K562 (cell line): ENCODE results near the gene RBM34. TPM values are rescaled to one million over a fixed set of nuclear protein-coding genes. Genes with fewer than 3 reads are reported as not detected.

Source experiments
- CTBP1 ChIP-seq: fragments of 450-650 bp; IDR thresholded peaks from 2 replicates; pipeline ENCODE4 v1.6.1; 2016; ENCODE audit warnings: borderline replicate concordance
- HEY1 ChIP-seq: fragments of 250-450 bp; sonication (Bioruptor Pico); IDR thresholded peaks from 2 replicates; pipeline ENCODE4 v1.5.0; 2020; ENCODE audit warnings: mild to moderate bottlenecking, moderate library complexity, borderline replicate concordance
- HSF4 ChIP-seq: fragments of 250-450 bp; sonication (Bioruptor Pico); IDR thresholded peaks from 2 replicates; pipeline ENCODE4 v2.1.2; 2022; ENCODE audit warnings: mild to moderate bottlenecking, moderate library complexity, borderline replicate concordance
- KLF1 ChIP-seq: fragments of 450-650 bp; IDR thresholded peaks from 2 replicates; pipeline ENCODE4 v1.6.1; 2016; ENCODE audit warnings: missing genetic modification characterization, missing compliant biosample characterization
- NFE2 ChIP-seq: IDR thresholded peaks from 2 replicates; pipeline ENCODE4 v1.6.1; 2014; ENCODE audit warnings: antibody characterized with exemption, low read depth
- NUFIP1 ChIP-seq: fragments of 450-650 bp; IDR thresholded peaks from 2 replicates; pipeline ENCODE4 v1.6.1; 2018; ENCODE audit not compliant: partially characterized antibody
- PHF20 ChIP-seq: fragments of 450-650 bp; IDR thresholded peaks from 2 replicates; pipeline ENCODE4 v1.6.1; 2018; ENCODE audit not compliant: partially characterized antibody
- RUNX1 ChIP-seq: sonication (generic); IDR thresholded peaks from 2 replicates; pipeline ENCODE4 v1.6.1; 2016; ENCODE audit warnings: antibody characterized with exemption, low read depth
- ZNF143 ChIP-seq: sonication (generic); formaldehyde crosslinking; IDR thresholded peaks from 2 replicates; pipeline ENCODE4 v1.9.0; 2022; ENCODE audit warnings: mild to moderate bottlenecking, missing genetic modification reagents
- ZNF239 ChIP-seq: fragments of 250-450 bp; sonication (Bioruptor Pico); IDR thresholded peaks from 2 replicates; pipeline ENCODE4 v1.4.0; 2020; ENCODE audit warnings: mild to moderate bottlenecking
- polyA plus RNA-seq, 8 experiments: library from polyadenylated mRNA; depleted of rRNA in 4 of 8; stranded (reverse) in 5 of 8; unstranded in 3 of 8; fragments of >200 nt; fragmentation: Nextera tagmentation in 2 of 8; fragmentation: Illumina TruSeq in 1 of 8; extraction: Ambion mirVana in 2 of 8; extraction: Trizol in 1 of 8; gene quantifications; 2 replicates each; pipeline versions ENCODE4 v1.2.1 to v1.2.3, GENCODE V29; 2011 to 2014; ENCODE audit warnings: inconsistent platforms in 1 of 8, missing spikeins in 1 of 8
- total RNA-seq, 7 experiments: library from RNA; depleted of rRNA in 6 of 7; stranded (reverse); fragments of >200 nt in 6 of 7; fragmentation: Illumina TruSeq in 2 of 7; extraction: Trizol in 2 of 7; gene quantifications; 2 replicates each; pipeline versions ENCODE4 v1.2.1 to v1.2.3, GENCODE V29; 2011 to 2021; ENCODE audit warnings: low replicate concordance in 1 of 7
- TF ChIP-seq, protein P1 (sequence below): IDR thresholded peaks from 3 replicates; pipeline ENCODE4 v1.6.1; 2011; ENCODE audit warnings: borderline replicate concordance, mild to moderate bottlenecking; ENCODE audit not compliant: insufficient read length, insufficient read depth
- TF ChIP-seq, protein P2 (sequence below): fragments of 450-650 bp; formaldehyde crosslinking; IDR thresholded peaks from 2 replicates; pipeline ENCODE4 v1.4.0; 2020; ENCODE audit warnings: mild to moderate bottlenecking, moderate library complexity
- TF ChIP-seq, protein P3 (sequence below): IDR thresholded peaks from 2 replicates; pipeline ENCODE4 v1.6.1; 2011; ENCODE audit not compliant: insufficient read length; ENCODE audit errors: extremely low read depth
- TF ChIP-seq, protein P4 (sequence below): IDR thresholded peaks from 2 replicates; pipeline ENCODE4 v1.6.1; 2011; ENCODE audit warnings: borderline replicate concordance, low read depth, mild to moderate bottlenecking, moderate library complexity, low read length; ENCODE audit not compliant: insufficient read depth, poor library complexity, severe bottlenecking
- TF ChIP-seq, protein P5 (sequence below): sonication (generic); formaldehyde crosslinking; IDR thresholded peaks from 2 replicates; pipeline ENCODE4 v1.8.1; 2023; ENCODE audit warnings: mild to moderate bottlenecking, missing genetic modification reagents
- TF ChIP-seq, protein P6 (sequence below): sonication (generic); formaldehyde crosslinking; IDR thresholded peaks from 2 replicates; pipeline ENCODE4 v1.8.0; 2022; ENCODE audit warnings: mild to moderate bottlenecking, missing genetic modification reagents
- TF ChIP-seq, protein P7 (sequence below): fragments of 250-450 bp; sonication (Bioruptor Pico); IDR thresholded peaks from 2 replicates; pipeline ENCODE4 v1.4.0; 2020

Gene RBM34
- total and polyA plus RNA-seq, 9 of the 15 experiments (the other 6 are each of a cell fraction or from before 2014, with no cell fraction given) = 64.0 to 178 (median 124) TPM

DNA sequence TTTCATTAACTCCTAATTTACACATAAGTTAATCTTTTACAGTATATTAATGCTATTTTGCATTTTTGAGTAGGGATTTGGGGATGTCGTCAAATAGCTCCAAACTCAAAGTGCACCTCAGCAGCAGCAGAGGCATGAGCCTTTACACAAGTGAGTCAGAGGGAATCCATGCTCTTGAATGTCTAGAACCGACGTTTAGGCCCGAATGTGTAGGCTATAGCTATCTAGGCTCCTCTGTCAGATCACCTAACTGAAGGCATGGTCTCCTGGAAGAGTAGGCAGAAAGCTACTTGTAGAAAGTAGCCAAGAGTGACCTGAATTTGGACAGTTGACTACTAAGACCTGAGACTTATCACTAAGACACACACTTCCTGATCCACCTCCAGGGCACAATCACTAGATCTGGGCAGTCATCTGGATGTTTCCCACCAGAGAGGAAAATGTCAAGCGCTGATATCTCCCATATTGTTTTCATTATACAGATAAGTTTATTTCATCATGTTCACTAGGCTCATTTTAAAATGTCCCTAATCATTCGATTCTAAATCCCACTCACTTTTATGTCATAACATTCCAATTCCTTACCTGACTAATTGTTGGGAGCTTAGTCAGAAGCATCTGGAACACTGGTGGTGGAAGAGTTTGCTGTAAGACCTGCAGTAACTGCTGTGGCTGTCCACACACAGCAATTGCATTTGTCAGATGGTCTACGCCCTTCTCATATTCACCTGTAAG is 47.7 kb downstream of the RBM34 start (continued):
- TF ChIP-seq, protein P1, sequence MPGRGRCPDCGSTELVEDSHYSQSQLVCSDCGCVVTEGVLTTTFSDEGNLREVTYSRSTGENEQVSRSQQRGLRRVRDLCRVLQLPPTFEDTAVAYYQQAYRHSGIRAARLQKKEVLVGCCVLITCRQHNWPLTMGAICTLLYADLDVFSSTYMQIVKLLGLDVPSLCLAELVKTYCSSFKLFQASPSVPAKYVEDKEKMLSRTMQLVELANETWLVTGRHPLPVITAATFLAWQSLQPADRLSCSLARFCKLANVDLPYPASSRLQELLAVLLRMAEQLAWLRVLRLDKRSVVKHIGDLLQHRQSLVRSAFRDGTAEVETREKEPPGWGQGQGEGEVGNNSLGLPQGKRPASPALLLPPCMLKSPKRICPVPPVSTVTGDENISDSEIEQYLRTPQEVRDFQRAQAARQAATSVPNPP = no peak
- TF ChIP-seq, protein P2, sequence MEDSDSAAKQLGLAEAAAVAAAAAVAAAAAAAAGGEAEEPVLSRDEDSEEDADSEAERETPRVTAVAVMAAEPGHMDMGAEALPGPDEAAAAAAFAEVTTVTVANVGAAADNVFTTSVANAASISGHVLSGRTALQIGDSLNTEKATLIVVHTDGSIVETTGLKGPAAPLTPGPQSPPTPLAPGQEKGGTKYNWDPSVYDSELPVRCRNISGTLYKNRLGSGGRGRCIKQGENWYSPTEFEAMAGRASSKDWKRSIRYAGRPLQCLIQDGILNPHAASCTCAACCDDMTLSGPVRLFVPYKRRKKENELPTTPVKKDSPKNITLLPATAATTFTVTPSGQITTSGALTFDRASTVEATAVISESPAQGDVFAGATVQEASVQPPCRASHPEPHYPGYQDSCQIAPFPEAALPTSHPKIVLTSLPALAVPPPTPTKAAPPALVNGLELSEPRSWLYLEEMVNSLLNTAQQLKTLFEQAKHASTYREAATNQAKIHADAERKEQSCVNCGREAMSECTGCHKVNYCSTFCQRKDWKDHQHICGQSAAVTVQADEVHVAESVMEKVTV (CRISPR knock-in tag) = no peak
- TF ChIP-seq ZNF239 (CRISPR knock-in tag) (no peak; the same call in 1 of the 2 replicates), PHF20 (no peak), ZNF143 (CRISPR knock-in tag) (no peak), HEY1 (CRISPR knock-in tag) (no peak), CTBP1 (peak; percentile 80), KLF1 (tag) (0 out of 2 replicates have a peak, but pooled peaks have one; percentile 56), HSF4 (CRISPR knock-in tag) (no peak), NFE2 (0 out of 2 replicates have a peak, but pooled peaks have one; percentile 14), NUFIP1 (no peak), RUNX1 (no peak)
- TF ChIP-seq, protein P3, sequence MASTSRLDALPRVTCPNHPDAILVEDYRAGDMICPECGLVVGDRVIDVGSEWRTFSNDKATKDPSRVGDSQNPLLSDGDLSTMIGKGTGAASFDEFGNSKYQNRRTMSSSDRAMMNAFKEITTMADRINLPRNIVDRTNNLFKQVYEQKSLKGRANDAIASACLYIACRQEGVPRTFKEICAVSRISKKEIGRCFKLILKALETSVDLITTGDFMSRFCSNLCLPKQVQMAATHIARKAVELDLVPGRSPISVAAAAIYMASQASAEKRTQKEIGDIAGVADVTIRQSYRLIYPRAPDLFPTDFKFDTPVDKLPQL = no peak
- TF ChIP-seq, protein P4, sequence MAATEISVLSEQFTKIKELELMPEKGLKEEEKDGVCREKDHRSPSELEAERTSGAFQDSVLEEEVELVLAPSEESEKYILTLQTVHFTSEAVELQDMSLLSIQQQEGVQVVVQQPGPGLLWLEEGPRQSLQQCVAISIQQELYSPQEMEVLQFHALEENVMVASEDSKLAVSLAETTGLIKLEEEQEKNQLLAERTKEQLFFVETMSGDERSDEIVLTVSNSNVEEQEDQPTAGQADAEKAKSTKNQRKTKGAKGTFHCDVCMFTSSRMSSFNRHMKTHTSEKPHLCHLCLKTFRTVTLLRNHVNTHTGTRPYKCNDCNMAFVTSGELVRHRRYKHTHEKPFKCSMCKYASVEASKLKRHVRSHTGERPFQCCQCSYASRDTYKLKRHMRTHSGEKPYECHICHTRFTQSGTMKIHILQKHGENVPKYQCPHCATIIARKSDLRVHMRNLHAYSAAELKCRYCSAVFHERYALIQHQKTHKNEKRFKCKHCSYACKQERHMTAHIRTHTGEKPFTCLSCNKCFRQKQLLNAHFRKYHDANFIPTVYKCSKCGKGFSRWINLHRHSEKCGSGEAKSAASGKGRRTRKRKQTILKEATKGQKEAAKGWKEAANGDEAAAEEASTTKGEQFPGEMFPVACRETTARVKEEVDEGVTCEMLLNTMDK = no peak
- TF ChIP-seq, protein P5, sequence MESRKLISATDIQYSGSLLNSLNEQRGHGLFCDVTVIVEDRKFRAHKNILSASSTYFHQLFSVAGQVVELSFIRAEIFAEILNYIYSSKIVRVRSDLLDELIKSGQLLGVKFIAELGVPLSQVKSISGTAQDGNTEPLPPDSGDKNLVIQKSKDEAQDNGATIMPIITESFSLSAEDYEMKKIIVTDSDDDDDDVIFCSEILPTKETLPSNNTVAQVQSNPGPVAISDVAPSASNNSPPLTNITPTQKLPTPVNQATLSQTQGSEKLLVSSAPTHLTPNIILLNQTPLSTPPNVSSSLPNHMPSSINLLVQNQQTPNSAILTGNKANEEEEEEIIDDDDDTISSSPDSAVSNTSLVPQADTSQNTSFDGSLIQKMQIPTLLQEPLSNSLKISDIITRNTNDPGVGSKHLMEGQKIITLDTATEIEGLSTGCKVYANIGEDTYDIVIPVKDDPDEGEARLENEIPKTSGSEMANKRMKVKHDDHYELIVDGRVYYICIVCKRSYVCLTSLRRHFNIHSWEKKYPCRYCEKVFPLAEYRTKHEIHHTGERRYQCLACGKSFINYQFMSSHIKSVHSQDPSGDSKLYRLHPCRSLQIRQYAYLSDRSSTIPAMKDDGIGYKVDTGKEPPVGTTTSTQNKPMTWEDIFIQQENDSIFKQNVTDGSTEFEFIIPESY (CRISPR knock-in tag) = peak; percentile 25; the same call in 1 of the 2 replicates
- TF ChIP-seq, protein P6, sequence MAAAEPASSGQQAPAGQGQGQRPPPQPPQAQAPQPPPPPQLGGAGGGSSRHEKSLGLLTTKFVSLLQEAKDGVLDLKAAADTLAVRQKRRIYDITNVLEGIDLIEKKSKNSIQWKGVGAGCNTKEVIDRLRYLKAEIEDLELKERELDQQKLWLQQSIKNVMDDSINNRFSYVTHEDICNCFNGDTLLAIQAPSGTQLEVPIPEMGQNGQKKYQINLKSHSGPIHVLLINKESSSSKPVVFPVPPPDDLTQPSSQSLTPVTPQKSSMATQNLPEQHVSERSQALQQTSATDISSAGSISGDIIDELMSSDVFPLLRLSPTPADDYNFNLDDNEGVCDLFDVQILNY (CRISPR knock-in tag) = no peak
- TF ChIP-seq, protein P7, sequence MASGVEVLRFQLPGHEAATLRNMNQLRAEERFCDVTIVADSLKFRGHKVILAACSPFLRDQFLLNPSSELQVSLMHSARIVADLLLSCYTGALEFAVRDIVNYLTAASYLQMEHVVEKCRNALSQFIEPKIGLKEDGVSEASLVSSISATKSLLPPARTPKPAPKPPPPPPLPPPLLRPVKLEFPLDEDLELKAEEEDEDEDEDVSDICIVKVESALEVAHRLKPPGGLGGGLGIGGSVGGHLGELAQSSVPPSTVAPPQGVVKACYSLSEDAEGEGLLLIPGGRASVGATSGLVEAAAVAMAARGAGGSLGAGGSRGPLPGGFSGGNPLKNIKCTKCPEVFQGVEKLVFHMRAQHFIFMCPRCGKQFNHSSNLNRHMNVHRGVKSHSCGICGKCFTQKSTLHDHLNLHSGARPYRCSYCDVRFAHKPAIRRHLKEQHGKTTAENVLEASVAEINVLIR (CRISPR knock-in tag) = no peak
